GM12875 (cell line): Measurements from ENCODE around the gene PACSIN1.

Source experiments
- H3K4me3 ChIP-seq: one replicate; pipeline ENCODE4 v1.5.1; 2011; ENCODE audit warnings: low read depth, low read length, control low read depth
- CTCF ChIP-seq: IDR thresholded peaks from 2 replicates; pipeline ENCODE4 v1.5.1; 2011; ENCODE audit warnings: low read depth, mild to moderate bottlenecking, control low read depth, inconsistent platforms, low read length, moderate library complexity, borderline replicate concordance; ENCODE audit not compliant: insufficient read depth

The PACSIN1 gene

GRCh38 chr6:34547701-34548644 is 82.1 kb downstream of the PACSIN1 start:
- no peak for TF ChIP-seq CTCF
- no peak overlapping the region for H3K4me3 ChIP-seq

- no peak for TF ChIP-seq CTCF
- H3K4me3 ChIP-seq: no peak overlapping the region
Observed at GRCh38 chr6:34549026-34549803, 83.3 kb downstream of the PACSIN1 start.

GRCh38 chr6:34549804-34550202 is 83.9 kb downstream of the PACSIN1 start:
- H3K4me3 ChIP-seq: no peak overlapping the region
- TF ChIP-seq CTCF: no peak

GRCh38 chr6:34551720-34552119 is 85.8 kb downstream of the PACSIN1 start:
- TF ChIP-seq CTCF: no peak
- H3K4me3 ChIP-seq: no peak overlapping the region

- no peak overlapping the region for H3K4me3 ChIP-seq
- no peak for TF ChIP-seq CTCF
Observed at GRCh38 chr6:34552620-34553019, 86.7 kb downstream of the PACSIN1 start.

DNA sequence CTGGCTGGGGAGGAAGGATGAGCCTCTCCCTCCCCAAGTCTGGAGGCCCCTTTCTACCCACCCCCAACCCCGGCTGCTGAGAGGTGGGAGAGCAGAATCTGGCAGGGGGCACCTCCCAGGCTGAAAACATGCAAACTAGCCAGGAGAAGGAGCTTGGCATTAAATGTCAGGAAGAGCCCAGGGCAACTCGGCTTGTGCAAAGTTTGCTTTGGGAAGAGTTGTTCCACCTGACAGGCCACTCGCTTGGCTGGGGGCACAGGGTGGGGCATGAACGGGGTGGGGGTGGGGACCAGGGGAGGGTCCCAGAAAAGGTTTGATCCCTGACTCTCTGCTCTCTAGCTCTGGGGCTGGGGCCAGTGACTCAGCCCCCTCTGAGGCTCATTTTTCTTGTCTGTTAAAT is 87.3 kb downstream of the PACSIN1 start:
- H3K4me3 ChIP-seq: no peak overlapping the region
- TF ChIP-seq CTCF: no peak
